Spleen (tissue), 11 donors: ENCODE data around the gene ATP13A1. TPM values are rescaled to one million over a fixed set of nuclear protein-coding genes. Genes with fewer than 3 reads are reported as not detected.

Source experiments
- DNase-seq: peaks from one replicate; pipeline ENCODE4 v3.0.0-alpha.2; 2020
- H3K27ac ChIP-seq, 8 donors: fragments of 200-600 bp; sonication (generic) in 7 of 8; 1 replicate in 4 of 8; 2 replicates in 4 of 8; pipeline versions ENCODE4 v1.5.0 to v1.8.0; 2016 to 2021; ENCODE audit warnings: inconsistent platforms in 4 of 8, mild to moderate bottlenecking in 4 of 8, moderate library complexity in 1 of 8
- H3K27me3 ChIP-seq, 7 donors: fragments of 200-600 bp; sonication (generic) in 6 of 7; replicated peaks in 1 of 7; 1 replicate in 4 of 7; 2 replicates in 3 of 7; pipeline versions ENCODE4 v1.5.0 to v1.8.0; 2016 to 2021; ENCODE audit warnings: inconsistent platforms in 3 of 7, mild to moderate bottlenecking in 1 of 7
- H3K36me3 ChIP-seq, 6 donors: fragments of 200-600 bp; sonication (generic) in 5 of 6; 1 replicate in 4 of 6; 2 replicates in 2 of 6; pipeline versions ENCODE4 v1.5.0 to v1.8.0; 2016 to 2021; ENCODE audit warnings: inconsistent platforms in 2 of 6
- H3K4me1 ChIP-seq, 6 donors: fragments of 200-600 bp; sonication (generic) in 5 of 6; 1 replicate in 3 of 6; 2 replicates in 3 of 6; pipeline versions ENCODE4 v1.5.0 to v1.8.0; 2016 to 2021; ENCODE audit warnings: inconsistent platforms in 3 of 6
- H3K4me3 ChIP-seq, 8 donors: fragments of 200-600 bp; sonication (generic) in 7 of 8; 1 replicate in 4 of 8; 2 replicates in 4 of 8; pipeline versions ENCODE4 v1.5.0 to v1.8.0; 2016 to 2021; ENCODE audit warnings: inconsistent platforms in 4 of 8, mild to moderate bottlenecking in 4 of 8, moderate library complexity in 2 of 8
- H3K9me3 ChIP-seq, 8 donors: fragments of 200-600 bp; sonication (generic) in 7 of 8; 1 replicate in 4 of 8; 2 replicates in 4 of 8; pipeline versions ENCODE4 v1.5.0 to v1.8.0; 2016 to 2021; ENCODE audit warnings: inconsistent platforms in 4 of 8
- CTCF ChIP-seq, 11 experiments: fragments of 200-600 bp in 7 of 11; fragments of 450-650 bp in 4 of 11; sonication (generic) in 4 of 11; IDR thresholded peaks in 8 of 11; conservative IDR thresholded peaks in 3 of 11; 1 replicate in 7 of 11; 2 replicates in 4 of 11; pipeline versions ENCODE4 v1.4.0 to v1.8.0; 2016 to 2021; ENCODE audit warnings: antibody characterized with exemption in 11 of 11, inconsistent platforms in 4 of 11, mild to moderate bottlenecking in 1 of 11
- POLR2A ChIP-seq, 3 donors: fragments of 450-650 bp; IDR thresholded peaks; one replicate each; pipeline ENCODE4 v1.5.1; 2017; ENCODE audit warnings: antibody characterized with exemption in 3 of 3, mild to moderate bottlenecking in 1 of 3
- POLR2AphosphoS5 ChIP-seq, 3 donors: sonication (generic); formaldehyde crosslinking; IDR thresholded peaks; one replicate each; pipeline ENCODE4 v1.5.1; 2017; ENCODE audit warnings: antibody characterized with exemption in 3 of 3
- WGBS, 5 donors: extraction: QIAGEN DNeasy Blood & Tissue Kit in 3 of 5; methylation state at CpG; one replicate each; pipeline versions ENCODE4 v1.1.5 to v1.1.7; 2013 to 2018; 5-methylcytosine and 5-hydroxymethylcytosine counted together
- intact Hi-C: fragments of 100-400 bp; cut with DNase I; formaldehyde crosslinking; loops from one replicate; pipeline ENCODE4 v1.15.0; 2023; ENCODE audit warnings: low total_unique reads
- polyA plus RNA-seq, 3 donors: library from polyadenylated mRNA; stranded (reverse); fragments of 200-250 nt; gene quantifications; one replicate each; pipeline ENCODE4 v1.2.1, GENCODE V29; 2013
- total RNA-seq, 7 donors: library from RNA; depleted of rRNA in 3 of 7; stranded (reverse); fragments of >200 nt in 3 of 7; fragmentation: NEBNext Ultra II Directional in 4 of 7; extraction: Animal tissue kit (Norgen Biotek cat#: 25700) in 4 of 7; gene quantifications; one replicate each; pipeline versions ENCODE4 v1.1.0 to v1.2.1, GENCODE V29; 2016 to 2021
- donor health status: healthy with polysubstance abuse.
- donor health status: DM: no; HTN: no; CAD: no; lungs with moderate emphysema.
- donor health status: DM: no; HTN: no; CAD: no.
- donor health status: Bipolar disorder and iron deficiency.
- donor health status: healthy.
- donor health status: DM: no; HTN: no; CAD: no.
- donor health status: DM: yes; HTN: yes; CAD: no.

ATP13A1 gene
- total and polyA plus RNA-seq, 10 donors, result 39.7 to 301 (median 99.7) TPM

GRCh38 chr19:19642506-19643157, 20.8 kb downstream of the ATP13A1 start:
- H3K27me3 ChIP-seq, result no peaks in the 10 kb centered on the region
- peak overlapping the region; percentile 89 to 100 (median 95) for H3K27ac ChIP-seq
- 1 to 21% (median 8%) methylated on average over 12 to 16 of the region's 16 CpGs for WGBS, 5 donors
- peak overlapping the region; percentile 71 to 95 (median 79) for H3K4me3 ChIP-seq
- DNase-seq, result no peak
- TF ChIP-seq POLR2AphosphoS5 (IDR thresholded peaks at IDR 0.05), result peak in 1 of 3 donors; percentile 41
- peak in 5 of 11 experiments; percentile 18 to 34 (median 24) for TF ChIP-seq CTCF (IDR thresholded peaks at IDR 0.05 in 8 of 11, conservative IDR thresholded peaks at IDR 0.05 in 3 of 11)
- TF ChIP-seq POLR2A (IDR thresholded peaks at IDR 0.05), result no peak
- peaks cover 5 to 58% (median 31%) of the 10 kb centered on the region in 6 donors for H3K4me1 ChIP-seq
- intact Hi-C loops, result loop anchor here (5.0 kb wide), 1 partner anchor 110 kb away; no protein-coding TSS in a partner anchor
- peaks cover 4 to 82% (median 69%) of the 10 kb centered on the region in 6 donors for H3K36me3 ChIP-seq
- no peaks in the 10 kb centered on the region for H3K9me3 ChIP-seq

GRCh38 chr19:19637523-19638251, 25.8 kb downstream of the ATP13A1 start:
- Histone ChIP-seq H3K36me3 (peaks cover 0 to 96% (median 85%) of the 10 kb centered on the region in 6 donors), H3K4me1 (peaks cover 5 to 66% (median 23%) of the 10 kb centered on the region in 6 donors), H3K27me3 (no peaks in the 10 kb centered on the region), H3K9me3 (no peaks in the 10 kb centered on the region), H3K4me3 (no peak overlapping the region), H3K27ac (no peak overlapping the region)
- TF ChIP-seq POLR2AphosphoS5 (IDR thresholded peaks at IDR 0.05) (peak in 2 of 3 donors; percentile 41 to 81), CTCF (IDR thresholded peaks at IDR 0.05 in 8 of 11, conservative IDR thresholded peaks at IDR 0.05 in 3 of 11) (no peak)
- WGBS, 5 donors, result 81 to 88% (median 88%) methylated on average over 41 to 53 of the region's 53 CpGs
- DNase-seq, result peak; percentile 77
- intact Hi-C loops, result no loop called here

GRCh38 chr19:19637186-19637522, 26.3 kb downstream of the ATP13A1 start:
- Histone ChIP-seq H3K4me3 (no peak overlapping the region), H3K4me1 (peaks cover 2 to 61% (median 19%) of the 10 kb centered on the region in 6 donors), H3K27ac (no peak overlapping the region), H3K9me3 (no peaks in the 10 kb centered on the region), H3K27me3 (no peaks in the 10 kb centered on the region), H3K36me3 (peaks cover 0 to 100% (median 91%) of the 10 kb centered on the region in 6 donors)
- intact Hi-C loops, result no loop called here
- no peak for TF ChIP-seq CTCF (IDR thresholded peaks at IDR 0.05 in 8 of 11, conservative IDR thresholded peaks at IDR 0.05 in 3 of 11)
- TF ChIP-seq POLR2A (IDR thresholded peaks at IDR 0.05), result no peak
- no peak for TF ChIP-seq POLR2AphosphoS5 (IDR thresholded peaks at IDR 0.05)
- peak; percentile 75 for DNase-seq
- WGBS, 5 donors, result 85 to 91% (median 90%) methylated on average over 24 to 27 of the region's 27 CpGs

GRCh38 chr19:19636573-19637185, 26.8 kb downstream of the ATP13A1 start:
- Histone ChIP-seq H3K4me3 (no peak overlapping the region), H3K9me3 (no peaks in the 10 kb centered on the region), H3K36me3 (peaks cover 0 to 100% (median 93%) of the 10 kb centered on the region in 6 donors), H3K27me3 (no peaks in the 10 kb centered on the region), H3K4me1 (peaks cover 0 to 56% (median 14%) of the 10 kb centered on the region in 6 donors), H3K27ac (no peak overlapping the region)
- WGBS, 5 donors, result 93 to 99% (median 95%) methylated on average over 6 to 9 of the region's 9 CpGs
- DNase-seq, result no peak
- intact Hi-C loops, result no loop called here
- TF ChIP-seq POLR2AphosphoS5 (IDR thresholded peaks at IDR 0.05) (no peak), POLR2A (IDR thresholded peaks at IDR 0.05) (no peak), CTCF (IDR thresholded peaks at IDR 0.05 in 8 of 11, conservative IDR thresholded peaks at IDR 0.05 in 3 of 11) (no peak)
